Activated naive CD8-positive, alpha-beta T cell treated with anti-CD3 and anti-CD28 coated beads, Interleukin-2, amount 50 U/mL, for 24 hours (primary cell): ENCODE results near the gene MYOM1.
A peak's percentile ranks its signal among the peaks of the same experiment; 100 is the strongest.
"Not testable (repeated sequence)": the region's sequence is repeated elsewhere in the genome, so short reads cannot be mapped to it uniquely, and the experiment has no call there.

Source experiments
- ATAC-seq: fragments of 150-1000 bp; cut with Tn5 transposase; one replicate; pipeline ENCODE4 v1.10.0; 2021
- DNase-seq: peaks from one replicate; pipeline ENCODE4 v3.0.0; 2021
- H3K27ac Mint-ChIP-seq: one replicate; pipeline ENCODE4 v1.8.0; 2021; ENCODE audit warnings: mild to moderate bottlenecking, mixed read lengths
- H3K27me3 Mint-ChIP-seq: one replicate; pipeline ENCODE4 v1.8.0; 2021; ENCODE audit warnings: mixed read lengths
- H3K36me3 Mint-ChIP-seq: one replicate; pipeline ENCODE4 v1.8.0; 2021; ENCODE audit warnings: low read depth, mixed read lengths
- H3K4me1 Mint-ChIP-seq: one replicate; pipeline ENCODE4 v1.8.0; 2021; ENCODE audit warnings: mixed read lengths
- H3K4me3 Mint-ChIP-seq: one replicate; pipeline ENCODE4 v1.8.0; 2021; ENCODE audit warnings: mild to moderate bottlenecking, moderate library complexity, mixed read lengths
- H3K9me3 Mint-ChIP-seq: one replicate; pipeline ENCODE4 v1.8.0; 2021; ENCODE audit warnings: mixed read lengths

MYOM1 gene

DNA sequence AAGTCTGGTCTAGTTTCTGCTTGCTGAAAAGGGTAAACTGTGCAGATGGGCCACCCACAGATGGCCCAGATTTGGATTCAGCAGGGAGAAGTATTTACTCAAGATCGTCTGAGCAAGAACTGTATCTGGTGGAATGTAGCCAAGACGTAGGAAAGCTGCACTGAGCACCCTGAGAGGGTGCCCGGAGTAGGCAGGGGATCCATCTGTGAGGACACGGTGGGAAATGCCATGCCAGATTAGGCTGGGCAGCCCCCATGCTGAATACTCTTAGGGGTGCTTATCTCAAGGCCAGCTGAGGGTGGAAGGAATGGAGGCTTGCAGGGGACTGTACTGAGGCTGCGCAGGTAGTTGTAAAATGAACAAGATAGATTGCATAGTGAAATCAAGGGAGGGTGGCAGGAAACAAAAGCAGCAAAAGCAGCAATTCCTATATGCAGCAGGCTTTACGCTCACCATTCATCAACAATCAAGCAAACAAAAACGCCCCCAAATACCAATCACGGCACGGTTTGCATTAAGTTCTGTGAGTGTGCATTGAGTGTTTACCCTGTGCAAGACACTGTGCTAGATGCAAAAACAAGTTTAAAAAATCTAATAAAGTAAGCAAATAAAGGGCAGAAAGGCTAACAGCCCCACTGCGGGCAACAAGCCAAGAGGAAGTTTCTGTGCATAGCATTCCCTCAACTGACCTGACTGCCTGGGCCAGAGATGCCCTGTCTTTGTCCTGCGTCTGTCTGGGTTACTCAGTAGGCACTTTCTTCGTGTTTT, 174.7 kb downstream of the MYOM1 start:
- ATAC-seq: no peak
- no peak overlapping the region for H3K4me3 Mint-ChIP-seq
- no peak for DNase-seq
- no peaks in the 10 kb centered on the region for H3K9me3 Mint-ChIP-seq
- H3K36me3 Mint-ChIP-seq: no peaks in the 10 kb centered on the region
- peaks cover 17% of the 10 kb centered on the region for H3K4me1 Mint-ChIP-seq
- peak overlapping the region; percentile 39 for H3K27ac Mint-ChIP-seq
- no peaks in the 10 kb centered on the region for H3K27me3 Mint-ChIP-seq

DNA sequence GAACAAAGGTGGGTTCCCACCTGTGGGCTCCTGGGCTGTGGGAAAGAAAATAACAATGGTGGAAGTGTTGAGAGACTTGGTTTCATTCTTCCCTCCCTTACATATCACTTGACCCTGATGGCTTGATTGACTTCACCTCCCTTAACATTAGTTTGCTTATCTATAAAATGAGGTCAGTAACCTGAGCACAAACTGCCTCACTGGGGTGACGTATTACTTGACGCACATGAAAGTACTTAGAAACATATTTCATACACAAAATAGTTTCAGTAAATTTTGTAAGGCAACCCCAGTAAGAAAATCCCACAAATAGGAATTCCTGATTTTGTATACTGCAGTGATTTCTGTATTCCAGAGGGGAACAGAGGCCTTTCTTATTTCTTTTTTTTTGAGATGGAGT, 177.4 kb downstream of the MYOM1 start:
- no peak for DNase-seq
- H3K4me3 Mint-ChIP-seq: no peak overlapping the region
- peaks cover 26% of the 10 kb centered on the region for H3K4me1 Mint-ChIP-seq
- H3K27ac Mint-ChIP-seq: no peak overlapping the region
- ATAC-seq: no peak
- no peaks in the 10 kb centered on the region for H3K36me3 Mint-ChIP-seq
- no peaks in the 10 kb centered on the region for H3K27me3 Mint-ChIP-seq
- no peaks in the 10 kb centered on the region for H3K9me3 Mint-ChIP-seq

DNA sequence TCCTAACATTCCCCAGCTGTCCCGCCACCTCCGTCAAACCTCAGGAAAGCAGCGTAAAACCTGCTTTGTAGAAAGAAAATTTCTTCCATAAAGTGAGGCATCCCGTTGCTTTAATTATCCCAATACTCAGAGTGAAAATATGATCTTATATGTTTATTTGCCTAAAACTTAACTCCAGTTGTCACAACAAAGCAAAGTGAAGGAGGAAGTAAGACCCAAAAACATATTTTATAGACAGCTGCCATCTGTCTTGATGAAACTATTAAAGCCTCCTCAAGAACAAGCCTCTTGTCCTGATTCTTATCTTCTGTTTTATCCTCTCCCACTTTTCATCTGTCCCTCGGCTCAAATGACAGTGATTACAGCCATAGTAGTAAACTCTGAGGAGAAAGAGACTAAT, 177.9 kb downstream of the MYOM1 start:
- H3K4me3 Mint-ChIP-seq: no peak overlapping the region
- no peaks in the 10 kb centered on the region for H3K36me3 Mint-ChIP-seq
- peaks cover 27% of the 10 kb centered on the region for H3K4me1 Mint-ChIP-seq
- H3K27me3 Mint-ChIP-seq: no peaks in the 10 kb centered on the region
- H3K9me3 Mint-ChIP-seq: no peaks in the 10 kb centered on the region
- no peak overlapping the region for H3K27ac Mint-ChIP-seq
- no peak for ATAC-seq
- DNase-seq: no peak

DNA sequence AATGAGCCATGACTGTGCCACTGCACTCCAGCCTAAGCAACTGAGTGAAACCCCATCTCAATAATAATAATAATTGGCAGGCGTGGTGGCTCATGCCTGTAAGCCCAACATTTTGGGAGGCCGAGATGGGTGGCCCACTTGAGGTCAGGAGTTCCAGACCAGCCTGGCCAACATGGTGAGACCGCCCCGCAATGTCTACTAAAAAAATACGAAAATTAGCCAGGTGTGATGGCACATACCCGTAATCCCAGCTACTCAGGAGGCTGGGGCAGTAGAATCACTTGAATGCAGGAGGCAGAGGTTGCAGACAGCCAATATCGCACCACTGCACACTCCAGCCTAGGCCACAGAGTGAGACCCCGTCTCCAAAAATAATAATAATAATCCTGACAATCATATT, 178.9 kb downstream of the MYOM1 start:
- Mint-ChIP-seq H3K36me3 (no peaks in the 10 kb centered on the region), H3K4me3 (no peak overlapping the region), H3K27me3 (no peaks in the 10 kb centered on the region), H3K4me1 (peaks cover 19% of the 10 kb centered on the region), H3K9me3 (no peaks in the 10 kb centered on the region), H3K27ac (no peak overlapping the region)
- ATAC-seq (no peak), DNase-seq (no peak)

DNA sequence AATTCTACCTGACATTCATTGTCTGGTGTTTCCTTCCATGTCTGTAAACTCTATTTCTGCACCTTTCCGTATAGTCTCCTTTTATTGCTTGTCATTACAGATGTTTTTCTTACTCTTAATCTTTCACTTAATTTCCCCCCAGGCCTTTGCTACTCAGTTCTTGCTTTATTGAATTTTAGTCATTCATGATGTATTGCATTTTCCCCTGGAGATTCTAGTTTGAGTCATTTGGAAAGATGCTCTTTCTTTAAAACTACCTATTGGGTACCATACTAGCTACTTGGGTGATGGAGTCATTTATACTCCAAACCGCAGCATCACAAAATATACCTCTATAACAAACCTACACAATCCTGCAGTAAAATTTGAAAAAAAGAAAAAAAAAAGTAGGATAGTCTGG, 179.6 kb downstream of the MYOM1 start:
- Mint-ChIP-seq H3K4me1 (peaks cover 16% of the 10 kb centered on the region), H3K27me3 (no peaks in the 10 kb centered on the region), H3K9me3 (no peaks in the 10 kb centered on the region), H3K36me3 (no peaks in the 10 kb centered on the region), H3K4me3 (no peak overlapping the region), H3K27ac (no peak overlapping the region)
- DNase-seq (no peak), ATAC-seq (peak; percentile 18)

DNA sequence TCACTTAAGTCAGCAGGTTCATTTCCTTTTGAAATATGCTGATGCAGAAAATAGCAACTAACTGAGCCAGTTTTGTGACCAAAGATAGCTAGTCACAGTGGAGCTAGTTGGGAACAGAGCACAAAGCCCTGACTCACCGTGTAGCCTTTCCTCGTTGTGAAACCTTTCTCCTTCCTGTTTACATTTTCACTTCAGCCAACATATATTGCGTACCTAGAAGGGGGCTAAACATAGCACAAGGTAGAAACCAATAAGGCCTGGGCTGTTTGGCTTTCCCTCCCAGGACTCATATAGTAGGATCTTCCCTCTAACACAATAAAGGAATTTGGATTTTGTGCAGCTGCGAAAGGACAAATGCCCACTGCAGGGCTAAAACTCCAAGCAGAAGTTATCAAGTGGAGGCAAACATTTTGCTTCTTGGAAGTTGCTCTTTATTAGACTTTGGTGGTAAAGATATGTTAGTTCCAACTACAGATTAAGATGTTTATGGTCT, 182.3 kb downstream of the MYOM1 start:
- H3K27ac Mint-ChIP-seq: peak overlapping the region; percentile 36
- ATAC-seq (peak; percentile 76), DNase-seq (no peak)
- no peaks in the 10 kb centered on the region for H3K36me3 Mint-ChIP-seq
- H3K4me1 Mint-ChIP-seq: peaks cover 14% of the 10 kb centered on the region
- H3K9me3 Mint-ChIP-seq: no peaks in the 10 kb centered on the region
- H3K4me3 Mint-ChIP-seq: no peak overlapping the region
- no peaks in the 10 kb centered on the region for H3K27me3 Mint-ChIP-seq

DNA sequence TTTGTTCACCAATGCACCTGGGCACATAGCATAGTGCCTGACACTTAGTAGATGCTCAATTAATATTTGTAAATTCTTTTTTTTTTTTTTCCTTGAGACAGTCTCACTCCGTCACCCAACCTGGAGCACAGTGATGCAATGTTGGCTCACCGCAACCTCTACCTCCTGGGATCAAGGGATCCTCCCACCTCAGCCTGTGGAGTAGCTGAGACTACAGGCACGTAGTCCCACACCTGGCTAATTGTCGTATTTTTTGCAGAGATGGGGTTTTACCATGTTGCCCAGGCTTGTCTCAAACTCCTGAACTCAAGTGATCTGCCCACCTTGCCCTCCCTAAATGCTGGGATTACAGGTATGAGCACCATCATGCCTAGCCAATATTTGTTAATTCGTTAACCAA, 183.7 kb downstream of the MYOM1 start:
- Mint-ChIP-seq H3K27ac (no peak overlapping the region), H3K27me3 (no peaks in the 10 kb centered on the region), H3K4me1 (peaks cover 16% of the 10 kb centered on the region), H3K4me3 (no peak overlapping the region), H3K36me3 (no peaks in the 10 kb centered on the region), H3K9me3 (no peaks in the 10 kb centered on the region)
- ATAC-seq (no peak), DNase-seq (no peak)

DNA sequence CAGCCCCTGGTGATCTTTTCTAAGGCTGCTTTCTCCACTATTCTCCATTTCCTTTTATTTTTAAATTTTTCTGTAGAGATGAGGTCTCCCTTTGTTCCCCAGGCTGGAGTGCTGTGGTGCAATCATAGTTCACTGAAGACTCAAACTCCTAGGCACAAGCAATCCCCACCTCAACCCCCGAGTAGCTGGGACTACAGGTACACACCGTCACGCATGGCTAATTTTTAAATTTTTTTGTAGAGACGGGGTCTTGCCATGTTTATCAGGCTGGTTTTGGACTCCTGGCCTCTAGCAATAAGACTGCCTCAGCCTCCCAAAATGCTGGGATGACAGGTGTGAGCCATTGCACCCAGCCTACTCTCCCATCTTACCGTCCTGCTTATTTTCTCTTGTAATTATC, 184.1 kb downstream of the MYOM1 start:
- no peak for DNase-seq
- Mint-ChIP-seq H3K4me3 (no peak overlapping the region), H3K9me3 (no peaks in the 10 kb centered on the region), H3K4me1 (peaks cover 16% of the 10 kb centered on the region), H3K27ac (no peak overlapping the region), H3K27me3 (no peaks in the 10 kb centered on the region), H3K36me3 (no peaks in the 10 kb centered on the region)
- no peak for ATAC-seq

DNA sequence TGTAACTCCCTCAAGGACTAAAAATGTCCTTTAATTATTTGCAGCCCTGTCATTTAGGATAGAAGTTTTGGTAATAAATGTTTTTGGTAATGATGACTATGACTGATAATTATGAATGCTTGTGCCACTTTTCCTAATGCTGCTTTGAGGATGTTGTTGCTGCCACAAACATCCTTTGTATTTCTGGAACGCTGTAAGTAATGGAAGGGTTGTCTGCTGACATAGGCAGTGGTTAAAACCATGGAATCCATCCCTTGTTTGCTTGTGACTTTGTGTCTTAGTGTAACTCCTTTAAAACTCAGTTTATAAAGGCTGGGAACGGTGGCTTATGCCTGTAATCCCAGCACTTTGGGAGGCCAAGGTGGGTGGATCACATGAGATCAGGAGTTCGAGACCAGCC, 187.0 kb downstream of the MYOM1 start:
- no peaks in the 10 kb centered on the region for H3K9me3 Mint-ChIP-seq
- no peaks in the 10 kb centered on the region for H3K36me3 Mint-ChIP-seq
- H3K4me3 Mint-ChIP-seq: no peak overlapping the region
- no peak overlapping the region for H3K27ac Mint-ChIP-seq
- no peaks in the 10 kb centered on the region for H3K27me3 Mint-ChIP-seq
- peaks cover 9% of the 10 kb centered on the region for H3K4me1 Mint-ChIP-seq
- DNase-seq: no peak
- no peak for ATAC-seq

DNA sequence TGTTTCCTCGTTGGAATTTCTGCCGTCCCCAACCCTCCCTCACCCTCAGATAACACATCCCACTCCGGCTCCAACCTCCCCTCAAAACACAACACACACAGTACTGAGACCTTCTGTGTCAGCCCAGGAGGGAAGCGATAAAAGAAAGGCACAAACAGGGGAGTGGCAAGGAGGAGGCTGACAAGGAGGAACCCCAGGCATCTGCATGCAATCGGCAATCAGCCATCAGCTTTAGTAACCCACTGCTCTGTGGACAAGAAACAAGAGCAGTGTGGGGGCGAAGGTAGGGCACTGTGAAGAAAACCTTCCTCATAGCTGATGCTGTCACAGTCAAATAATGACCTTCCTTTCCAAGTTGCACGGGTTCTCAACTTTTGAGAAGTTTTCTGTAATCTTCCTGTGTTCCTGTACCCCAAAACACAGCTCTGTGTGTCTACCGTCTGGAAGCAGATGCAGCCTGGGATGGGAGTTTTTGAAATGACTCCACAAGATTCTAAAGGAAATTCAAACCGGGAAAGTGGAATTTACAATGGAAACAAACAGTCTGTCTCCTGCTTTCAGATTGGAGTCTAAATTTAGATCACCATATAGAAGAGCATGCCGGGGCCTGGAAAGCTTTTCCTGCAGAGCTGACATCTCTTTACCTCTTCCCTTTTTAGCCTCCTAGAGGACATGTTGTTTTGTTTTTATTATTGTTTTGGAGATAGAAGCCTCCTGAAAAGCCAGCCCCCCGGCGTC, 190.4 kb downstream of the MYOM1 start:
- DNase-seq (no peak), ATAC-seq (no peak)
- Mint-ChIP-seq H3K9me3 (no peaks in the 10 kb centered on the region), H3K27ac (no peak overlapping the region), H3K27me3 (no peaks in the 10 kb centered on the region), H3K4me3 (no peak overlapping the region), H3K36me3 (no peaks in the 10 kb centered on the region), H3K4me1 (peaks cover 2% of the 10 kb centered on the region)

DNA sequence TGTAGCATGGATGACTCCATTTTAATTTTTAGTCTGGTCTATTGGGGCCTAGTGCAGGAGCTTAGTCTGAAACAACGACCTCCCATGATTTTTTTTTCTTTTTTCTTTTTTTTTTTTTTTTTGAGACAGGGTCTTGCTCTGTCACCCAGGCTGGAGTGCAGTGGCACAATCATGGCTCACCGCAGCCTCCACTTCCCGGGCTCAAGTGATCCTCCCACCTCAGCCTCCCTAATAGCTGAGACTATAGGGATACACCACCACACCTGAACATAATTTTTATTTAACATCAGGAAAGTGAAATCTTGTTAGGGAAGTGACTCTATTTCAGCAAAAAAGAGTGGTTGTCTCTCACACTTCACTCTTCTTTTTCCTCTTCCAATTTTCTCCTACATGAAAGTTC, 191.7 kb downstream of the MYOM1 start:
- H3K4me1 Mint-ChIP-seq, H3K27ac Mint-ChIP-seq, H3K9me3 Mint-ChIP-seq, H3K36me3 Mint-ChIP-seq, H3K27me3 Mint-ChIP-seq, DNase-seq, H3K4me3 Mint-ChIP-seq, ATAC-seq: not testable (repeated sequence)

DNA sequence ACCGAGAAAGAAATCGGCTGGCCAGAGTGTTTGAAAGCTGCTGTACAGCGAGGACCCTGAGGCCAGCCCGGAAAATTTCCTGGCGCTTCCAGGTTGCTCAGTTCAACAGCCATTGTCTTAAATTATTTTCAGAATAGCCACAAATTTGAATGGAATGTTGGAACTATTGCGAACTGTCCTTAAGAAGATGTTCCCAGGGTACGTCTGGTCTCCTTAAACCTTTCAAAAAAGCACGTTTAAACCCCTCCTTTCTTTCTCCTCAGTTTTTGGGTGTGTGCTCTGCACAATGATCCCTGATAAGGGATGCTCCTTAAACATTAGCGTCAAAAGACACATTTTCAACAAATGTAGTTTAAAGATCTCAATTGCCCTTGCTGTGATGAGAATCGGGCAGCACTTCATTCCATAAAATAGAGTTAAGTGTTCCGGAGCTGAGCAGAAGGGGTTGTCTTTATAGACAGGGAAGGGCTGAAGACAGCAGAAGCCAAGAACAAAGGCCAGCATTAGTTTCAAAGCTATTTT, 192.3 kb downstream of the MYOM1 start:
- DNase-seq: no peak
- Mint-ChIP-seq H3K27me3 (no peaks in the 10 kb centered on the region), H3K9me3 (no peaks in the 10 kb centered on the region), H3K36me3 (no peaks in the 10 kb centered on the region), H3K27ac (no peak overlapping the region), H3K4me3 (no peak overlapping the region), H3K4me1 (peaks cover 2% of the 10 kb centered on the region)
- ATAC-seq: no peak

DNA sequence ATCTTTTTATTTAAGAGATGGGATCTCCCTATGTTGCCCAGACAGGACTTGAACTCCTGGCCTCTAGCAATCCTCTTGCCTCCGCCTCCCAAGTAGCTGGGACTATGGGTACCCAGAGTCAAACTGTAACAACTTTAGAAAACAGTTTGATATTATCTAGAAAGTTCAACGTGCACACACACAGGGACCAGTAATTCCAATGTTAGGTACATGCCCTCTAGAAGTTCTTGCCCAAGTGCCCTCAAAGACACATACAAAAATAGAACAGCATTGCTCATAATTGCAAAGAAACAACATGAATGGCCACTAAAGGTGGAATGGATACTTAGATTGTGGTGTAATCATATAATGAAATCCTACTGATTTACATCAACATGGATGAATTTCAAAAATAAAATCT, 194.2 kb downstream of the MYOM1 start:
- Mint-ChIP-seq H3K27me3 (no peaks in the 10 kb centered on the region), H3K4me3 (no peak overlapping the region), H3K36me3 (no peaks in the 10 kb centered on the region), H3K27ac (no peak overlapping the region), H3K9me3 (no peaks in the 10 kb centered on the region), H3K4me1 (no peaks in the 10 kb centered on the region)
- DNase-seq (no peak), ATAC-seq (no peak)

DNA sequence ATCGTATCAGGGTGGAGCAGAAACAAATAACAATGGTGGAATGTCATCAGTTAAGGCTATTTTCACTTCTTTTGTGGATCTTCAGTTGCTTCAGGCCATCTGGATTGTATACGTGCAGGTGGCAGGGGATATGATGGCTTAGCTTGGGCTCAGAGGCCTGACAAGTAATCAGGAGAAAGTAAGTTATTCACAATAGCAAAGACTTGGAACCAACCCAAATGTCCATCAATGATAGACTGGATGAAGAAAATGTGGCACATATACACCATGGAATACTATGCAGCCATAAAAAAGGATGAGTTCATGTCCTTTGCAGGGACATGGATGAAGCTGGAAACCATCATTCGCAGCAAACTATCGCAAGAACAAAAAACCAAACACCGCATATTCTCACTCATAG, 196.2 kb downstream of the MYOM1 start:
- not testable (repeated sequence) for H3K9me3 Mint-ChIP-seq, H3K27me3 Mint-ChIP-seq, H3K27ac Mint-ChIP-seq, H3K4me1 Mint-ChIP-seq, H3K36me3 Mint-ChIP-seq, H3K4me3 Mint-ChIP-seq, ATAC-seq, DNase-seq
